ENCODE measurements around the gene GOLGA5.

GRCh38 chr14:92798811-92799210 lies 4.7 kb downstream of the GOLGA5 start:
- TF ChIP-seq, protein P1, sequence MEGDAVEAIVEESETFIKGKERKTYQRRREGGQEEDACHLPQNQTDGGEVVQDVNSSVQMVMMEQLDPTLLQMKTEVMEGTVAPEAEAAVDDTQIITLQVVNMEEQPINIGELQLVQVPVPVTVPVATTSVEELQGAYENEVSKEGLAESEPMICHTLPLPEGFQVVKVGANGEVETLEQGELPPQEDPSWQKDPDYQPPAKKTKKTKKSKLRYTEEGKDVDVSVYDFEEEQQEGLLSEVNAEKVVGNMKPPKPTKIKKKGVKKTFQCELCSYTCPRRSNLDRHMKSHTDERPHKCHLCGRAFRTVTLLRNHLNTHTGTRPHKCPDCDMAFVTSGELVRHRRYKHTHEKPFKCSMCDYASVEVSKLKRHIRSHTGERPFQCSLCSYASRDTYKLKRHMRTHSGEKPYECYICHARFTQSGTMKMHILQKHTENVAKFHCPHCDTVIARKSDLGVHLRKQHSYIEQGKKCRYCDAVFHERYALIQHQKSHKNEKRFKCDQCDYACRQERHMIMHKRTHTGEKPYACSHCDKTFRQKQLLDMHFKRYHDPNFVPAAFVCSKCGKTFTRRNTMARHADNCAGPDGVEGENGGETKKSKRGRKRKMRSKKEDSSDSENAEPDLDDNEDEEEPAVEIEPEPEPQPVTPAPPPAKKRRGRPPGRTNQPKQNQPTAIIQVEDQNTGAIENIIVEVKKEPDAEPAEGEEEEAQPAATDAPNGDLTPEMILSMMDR (IDR thresholded peaks at IDR 0.05): no peak
- TF ChIP-seq POLR2A (IDR thresholded peaks at IDR 0.05): no peak
- TF ChIP-seq EP300 (IDR thresholded peaks at IDR 0.05): no peak

Data from upper lobe of left lung (tissue), 4 donors.